ENCODE results near the gene TNFRSF4.
"Not testable (repeated sequence)": the region's sequence is repeated elsewhere in the genome, so short reads cannot be mapped to it uniquely, and the experiment has no call there.

TNFRSF4 gene

DNA sequence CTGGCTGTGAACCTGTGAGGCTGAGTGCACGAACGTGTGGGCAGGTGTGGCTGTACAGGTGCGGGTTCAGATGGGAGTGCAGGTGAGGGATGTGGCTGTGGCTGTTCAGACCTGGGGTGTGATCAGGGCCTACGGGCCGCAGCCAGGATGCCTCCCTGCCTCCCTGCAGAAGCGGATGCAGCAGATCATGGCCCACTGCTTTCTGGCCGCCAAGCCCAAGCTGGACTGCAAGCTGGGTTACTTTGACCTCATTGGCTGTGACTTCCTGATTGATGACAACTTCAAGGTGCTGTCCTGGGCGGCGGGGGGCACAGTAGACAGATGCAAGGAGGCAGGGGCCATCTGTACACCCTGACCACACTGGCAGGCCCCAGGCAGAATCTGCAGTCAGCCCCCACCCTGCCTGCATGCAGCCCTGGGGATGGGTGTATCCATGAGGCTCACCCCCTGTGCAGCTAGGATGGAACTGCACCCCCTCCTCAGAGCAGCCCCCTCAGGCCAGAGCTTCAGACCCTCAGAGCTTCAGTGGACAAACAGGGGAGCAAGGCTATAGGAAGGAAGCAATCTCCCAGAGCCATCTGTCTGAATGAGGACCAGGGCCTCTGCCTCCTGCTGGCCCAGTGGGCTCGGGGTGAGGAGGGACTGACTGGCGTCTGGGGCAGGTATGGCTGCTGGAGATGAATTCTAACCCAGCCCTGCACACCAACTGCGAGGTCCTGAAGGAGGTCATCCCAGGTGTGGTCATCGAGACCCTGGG lies 17.3 kb downstream of the TNFRSF4 start:
- Histone ChIP-seq H3K9me3 (ENCODE audit: low read depth, low read length) (no peaks in the 10 kb centered on the region), H3K36me3 (ENCODE audit: insufficient read depth, low read length) (no peaks in the 10 kb centered on the region), H3K27ac (no peak overlapping the region), H3K4me3 (no peak overlapping the region), H3K9ac (ENCODE audit: insufficient read length) (no peak overlapping the region)
- TF ChIP-seq POLR2AphosphoS5 (IDR thresholded peaks at IDR 0.05; ENCODE audit: borderline replicate concordance, low read depth, low read length) = no peak
- TF ChIP-seq FOXP2 (optimal IDR thresholded peaks at IDR 0.05; ENCODE audit: control extremely low read depth, extremely low read length, insufficient read depth) = no peak
- TF ChIP-seq EZH2 (IDR thresholded peaks at IDR 0.05) = no peak
- no peak for DNase-seq (ENCODE audit: low read depth, low spot score)

DNA sequence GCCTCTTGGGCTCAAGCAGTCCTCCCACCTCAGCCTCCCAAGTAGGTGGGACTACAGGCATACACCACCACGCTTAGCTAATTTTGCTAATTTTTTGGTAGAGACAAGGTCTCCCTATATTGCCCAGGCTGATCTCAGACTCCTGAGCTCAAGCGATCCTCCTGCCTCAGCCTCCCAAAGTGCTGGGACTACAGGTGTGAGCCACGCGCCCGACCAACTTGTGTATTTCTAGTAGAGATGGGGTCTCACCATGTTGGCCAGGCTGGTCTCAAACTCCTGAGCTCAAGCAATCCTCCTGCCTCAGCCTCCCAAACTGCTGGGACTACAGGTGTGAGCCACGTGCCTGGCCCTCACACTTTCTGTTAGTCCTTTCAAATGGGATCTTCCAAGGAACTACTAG lies 18.2 kb downstream of the TNFRSF4 start:
- H3K36me3 ChIP-seq (ENCODE audit: insufficient read depth, low read length); H3K27ac ChIP-seq; H3K9me3 ChIP-seq (ENCODE audit: low read depth, low read length); H3K9ac ChIP-seq (ENCODE audit: insufficient read length); DNase-seq (ENCODE audit: low read depth, low spot score); H3K4me3 ChIP-seq: not testable (repeated sequence)

DNA sequence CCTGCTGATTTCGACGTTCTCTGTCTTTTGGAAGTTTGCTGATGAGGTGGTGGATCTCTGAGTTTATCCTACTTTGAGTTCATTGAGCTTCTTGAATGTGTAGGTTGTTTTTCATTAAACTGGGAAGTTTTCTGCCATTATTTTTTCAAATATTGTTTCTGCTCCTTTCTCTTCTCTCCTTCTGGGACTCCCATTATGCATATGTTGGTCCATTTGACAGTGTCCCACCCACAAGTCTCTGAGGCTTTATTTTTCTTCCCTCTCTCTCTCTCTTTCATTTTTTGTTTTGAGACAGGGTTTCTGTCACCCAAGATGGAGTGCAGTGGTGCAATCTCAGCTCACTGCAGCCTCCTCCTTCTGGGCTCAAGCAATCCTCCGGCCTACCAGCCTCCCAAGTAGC lies 19.2 kb downstream of the TNFRSF4 start:
- Histone ChIP-seq H3K36me3 (ENCODE audit: insufficient read depth, low read length) (no peaks in the 10 kb centered on the region), H3K4me3 (no peak overlapping the region), H3K9ac (ENCODE audit: insufficient read length) (no peak overlapping the region), H3K27ac (no peak overlapping the region), H3K9me3 (ENCODE audit: low read depth, low read length) (no peaks in the 10 kb centered on the region)
- no peak for DNase-seq (ENCODE audit: low read depth, low spot score)
- TF ChIP-seq POLR2AphosphoS5 (IDR thresholded peaks at IDR 0.05; ENCODE audit: borderline replicate concordance, low read depth, low read length) (no peak), FOXP2 (optimal IDR thresholded peaks at IDR 0.05; ENCODE audit: control extremely low read depth, extremely low read length, insufficient read depth) (no peak), EZH2 (IDR thresholded peaks at IDR 0.05) (no peak)

DNA sequence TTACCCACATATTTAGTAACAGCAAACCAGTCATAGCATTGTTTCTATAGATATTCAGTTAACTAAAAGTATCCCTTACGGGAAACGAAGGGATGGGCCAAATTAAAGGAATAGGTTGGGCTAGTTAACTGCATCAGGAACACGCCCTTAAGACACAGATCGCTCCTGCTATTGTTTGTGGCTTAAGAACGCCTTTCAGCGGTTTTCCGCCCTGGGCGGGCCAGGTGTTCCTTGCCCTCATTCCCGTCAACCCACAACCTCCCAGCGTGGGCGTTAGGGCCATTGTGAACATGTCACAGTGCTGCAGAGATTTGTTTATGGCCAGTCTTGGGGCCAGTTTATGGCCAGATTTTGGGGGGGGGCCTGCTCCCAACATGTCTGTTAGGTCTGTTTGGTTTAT lies 22.2 kb downstream of the TNFRSF4 start:
- TF ChIP-seq EZH2 (IDR thresholded peaks at IDR 0.05) (no peak), FOXP2 (optimal IDR thresholded peaks at IDR 0.05; ENCODE audit: control extremely low read depth, extremely low read length, insufficient read depth) (no peak), POLR2AphosphoS5 (IDR thresholded peaks at IDR 0.05; ENCODE audit: borderline replicate concordance, low read depth, low read length) (no peak)
- H3K4me3 ChIP-seq = no peak overlapping the region
- H3K36me3 ChIP-seq (ENCODE audit: insufficient read depth, low read length) = no peaks in the 10 kb centered on the region

DNA sequence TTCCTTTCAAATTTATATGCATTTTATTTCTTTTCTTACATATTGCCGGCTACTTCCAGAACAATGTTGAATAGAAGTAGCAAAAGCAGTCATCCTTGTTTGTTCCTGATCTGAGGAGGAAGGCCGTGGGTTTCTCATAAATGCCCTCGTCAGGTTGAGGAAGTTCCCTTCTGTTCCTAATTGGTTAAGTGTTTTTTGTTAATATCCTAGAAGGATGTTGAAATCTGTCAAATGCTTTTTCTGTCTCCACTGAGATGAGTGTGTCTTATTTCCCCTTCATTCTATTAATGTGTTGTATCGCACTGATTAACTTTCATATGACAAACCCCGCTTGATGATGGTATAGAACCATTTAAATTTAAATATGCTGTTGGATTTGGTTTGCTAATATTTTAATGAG lies 24.8 kb downstream of the TNFRSF4 start:
- Histone ChIP-seq H3K36me3 (ENCODE audit: insufficient read depth, low read length) (no peaks in the 10 kb centered on the region), H3K4me3 (no peak overlapping the region), H3K9me3 (ENCODE audit: low read depth, low read length) (no peaks in the 10 kb centered on the region), H3K9ac (ENCODE audit: insufficient read length) (no peak overlapping the region), H3K27ac (no peak overlapping the region)
- DNase-seq (ENCODE audit: low read depth, low spot score) = no peak
- no peak for TF ChIP-seq EZH2 (IDR thresholded peaks at IDR 0.05)
- no peak for TF ChIP-seq FOXP2 (optimal IDR thresholded peaks at IDR 0.05; ENCODE audit: control extremely low read depth, extremely low read length, insufficient read depth)
- no peak for TF ChIP-seq POLR2AphosphoS5 (IDR thresholded peaks at IDR 0.05; ENCODE audit: borderline replicate concordance, low read depth, low read length)

More for the DNA sequence above, 22.2 kb downstream of the TNFRSF4 start:
- no peak overlapping the region for H3K27ac ChIP-seq
- H3K9ac ChIP-seq (ENCODE audit: insufficient read length) = no peak overlapping the region
- DNase-seq (ENCODE audit: low read depth, low spot score) = no peak
- no peaks in the 10 kb centered on the region for H3K9me3 ChIP-seq (ENCODE audit: low read depth, low read length)

DNA sequence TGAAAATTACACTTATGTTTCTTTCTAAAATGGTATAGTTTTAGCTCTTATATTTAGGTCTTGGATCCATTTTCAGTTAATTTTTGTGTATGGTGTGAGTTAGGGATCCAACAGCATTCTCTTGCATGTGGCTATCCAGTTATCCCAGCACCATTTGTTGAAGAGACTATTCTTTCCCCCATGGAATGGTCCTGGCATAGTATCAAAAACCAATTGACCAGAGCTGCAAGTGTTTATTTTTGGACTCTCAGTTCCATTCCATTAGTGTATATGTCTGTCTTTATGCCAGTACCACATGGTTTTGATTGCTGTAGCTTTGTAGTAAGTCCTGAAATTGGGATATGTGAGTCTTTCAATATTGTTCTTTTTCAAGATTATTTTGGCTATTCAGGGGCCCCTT lies 26.0 kb downstream of the TNFRSF4 start:
- no peak for DNase-seq (ENCODE audit: low read depth, low spot score)
- Histone ChIP-seq H3K4me3 (no peak overlapping the region), H3K27ac (no peak overlapping the region), H3K9me3 (ENCODE audit: low read depth, low read length) (no peaks in the 10 kb centered on the region), H3K9ac (ENCODE audit: insufficient read length) (no peak overlapping the region), H3K36me3 (ENCODE audit: insufficient read depth, low read length) (no peaks in the 10 kb centered on the region)
- TF ChIP-seq FOXP2 (optimal IDR thresholded peaks at IDR 0.05; ENCODE audit: control extremely low read depth, extremely low read length, insufficient read depth) = no peak
- TF ChIP-seq POLR2AphosphoS5 (IDR thresholded peaks at IDR 0.05; ENCODE audit: borderline replicate concordance, low read depth, low read length) = no peak
- no peak for TF ChIP-seq EZH2 (IDR thresholded peaks at IDR 0.05)

DNA sequence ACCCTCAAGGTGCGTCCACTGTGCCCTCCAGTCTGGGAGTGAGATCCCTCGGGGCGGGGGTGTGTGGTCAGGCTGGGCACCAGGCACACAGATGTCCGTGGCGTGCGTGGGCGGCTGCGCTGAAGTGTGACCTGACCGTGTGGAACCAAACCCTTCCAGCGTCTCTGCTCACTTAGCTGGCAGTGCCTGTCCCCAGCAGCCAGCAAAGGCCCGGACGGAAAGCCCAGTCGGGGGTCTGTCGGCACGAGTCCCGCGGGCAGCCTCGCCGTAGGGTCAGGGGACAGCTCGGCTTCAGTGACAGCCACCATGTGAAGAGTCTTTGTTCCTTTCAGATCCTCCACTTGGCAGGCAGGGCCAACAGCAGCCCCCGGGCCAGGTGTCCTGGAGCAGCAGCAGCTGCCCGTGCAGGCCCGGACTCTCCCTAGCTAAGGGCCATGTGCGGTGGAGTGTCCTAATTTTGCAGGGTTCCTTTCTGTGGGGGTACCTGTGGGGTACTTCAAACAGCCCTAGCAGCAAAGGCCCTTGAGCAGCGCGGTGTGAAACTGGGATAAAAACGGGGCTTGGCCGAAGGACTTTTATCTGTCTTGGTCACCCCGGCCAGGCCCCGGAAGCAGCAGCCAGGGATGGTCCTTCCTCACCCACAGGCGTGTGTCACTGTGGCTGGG lies 28.7 kb downstream of the TNFRSF4 start:
- no peak overlapping the region for H3K27ac ChIP-seq
- no peak for DNase-seq (ENCODE audit: low read depth, low spot score)
- H3K36me3 ChIP-seq (ENCODE audit: insufficient read depth, low read length) = no peaks in the 10 kb centered on the region
- H3K9me3 ChIP-seq (ENCODE audit: low read depth, low read length) = no peaks in the 10 kb centered on the region
- no peak overlapping the region for H3K9ac ChIP-seq (ENCODE audit: insufficient read length)
- TF ChIP-seq FOXP2 (optimal IDR thresholded peaks at IDR 0.05; ENCODE audit: control extremely low read depth, extremely low read length, insufficient read depth) = no peak
- no peak overlapping the region for H3K4me3 ChIP-seq

DNA sequence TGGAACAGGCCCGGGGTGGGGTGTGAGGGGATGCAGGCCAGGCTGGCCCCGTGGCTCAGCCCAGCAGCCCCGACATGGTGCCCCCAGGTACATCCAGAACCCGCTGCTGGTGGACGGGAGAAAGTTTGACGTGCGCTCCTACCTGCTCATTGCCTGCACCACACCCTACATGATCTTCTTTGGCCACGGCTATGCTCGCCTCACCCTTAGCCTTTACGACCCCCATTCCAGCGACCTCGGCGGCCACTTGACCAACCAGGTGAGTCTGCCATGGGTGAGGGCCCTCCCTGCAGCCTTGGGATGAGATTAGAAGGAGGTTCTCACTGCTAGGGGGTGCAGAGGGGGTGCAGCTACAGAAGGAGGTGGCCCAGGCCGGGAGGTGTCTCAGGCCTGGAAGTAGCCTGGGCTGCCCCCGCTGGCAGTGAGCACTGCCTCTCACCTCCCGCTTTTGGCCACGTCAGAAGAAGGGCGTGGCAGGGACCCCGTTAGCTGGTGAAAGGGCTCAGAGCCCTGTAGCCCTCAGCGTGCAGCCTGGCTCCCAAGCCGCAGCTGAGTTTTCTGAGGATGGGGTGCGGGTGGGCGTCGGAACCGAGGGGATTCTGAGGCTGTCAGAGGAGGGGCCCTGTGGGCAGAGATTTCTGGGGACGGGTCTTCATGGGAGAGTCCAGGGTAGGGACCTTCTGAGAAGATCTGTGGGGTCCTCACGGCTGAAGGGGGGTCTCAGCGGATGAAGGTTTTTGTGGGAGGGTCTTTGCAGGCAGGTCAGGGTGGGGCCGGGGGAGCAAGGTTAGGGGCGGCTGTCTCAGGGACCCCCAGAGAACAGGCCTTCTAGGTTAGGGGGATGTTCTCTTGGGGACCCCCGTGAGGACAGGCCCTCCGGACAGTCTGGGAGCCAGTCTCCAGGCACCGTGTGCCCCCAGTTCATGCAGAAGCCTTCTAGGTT lies 29.8 kb downstream of the TNFRSF4 start:
- Histone ChIP-seq H3K9ac (ENCODE audit: insufficient read length) (no peak overlapping the region), H3K36me3 (ENCODE audit: insufficient read depth, low read length) (no peaks in the 10 kb centered on the region), H3K9me3 (ENCODE audit: low read depth, low read length) (no peaks in the 10 kb centered on the region), H3K27ac (no peak overlapping the region), H3K4me3 (no peak overlapping the region)
- TF ChIP-seq FOXP2 (optimal IDR thresholded peaks at IDR 0.05; ENCODE audit: control extremely low read depth, extremely low read length, insufficient read depth) = no peak
- no peak for TF ChIP-seq POLR2AphosphoS5 (IDR thresholded peaks at IDR 0.05; ENCODE audit: borderline replicate concordance, low read depth, low read length)
- TF ChIP-seq EZH2 (IDR thresholded peaks at IDR 0.05) = no peak
- no peak for DNase-seq (ENCODE audit: low read depth, low spot score)

Measured in SK-N-MC (cell line).